ENCODE measurements around the gene HTR6.
A peak's percentile ranks its signal among the peaks of the same experiment; 100 is the strongest.

HTR6 gene

DNA sequence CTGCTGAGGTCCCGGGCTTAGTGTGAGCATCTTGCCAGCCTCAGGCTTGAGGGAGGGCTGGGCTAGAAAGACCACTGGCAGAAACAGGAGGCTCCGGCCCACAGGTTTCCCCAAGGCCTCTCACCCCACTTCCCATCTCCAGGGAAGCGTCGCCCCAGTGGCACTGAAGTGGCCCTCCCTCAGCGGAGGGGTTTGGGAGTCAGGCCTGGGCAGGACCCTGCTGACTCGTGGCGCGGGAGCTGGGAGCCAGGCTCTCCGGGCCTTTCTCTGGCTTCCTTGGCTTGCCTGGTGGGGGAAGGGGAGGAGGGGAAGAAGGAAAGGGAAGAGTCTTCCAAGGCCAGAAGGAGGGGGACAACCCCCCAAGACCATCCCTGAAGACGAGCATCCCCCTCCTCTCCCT is 7.2 kb upstream of the HTR6 start:
- DNase-seq, result no peak

DNA sequence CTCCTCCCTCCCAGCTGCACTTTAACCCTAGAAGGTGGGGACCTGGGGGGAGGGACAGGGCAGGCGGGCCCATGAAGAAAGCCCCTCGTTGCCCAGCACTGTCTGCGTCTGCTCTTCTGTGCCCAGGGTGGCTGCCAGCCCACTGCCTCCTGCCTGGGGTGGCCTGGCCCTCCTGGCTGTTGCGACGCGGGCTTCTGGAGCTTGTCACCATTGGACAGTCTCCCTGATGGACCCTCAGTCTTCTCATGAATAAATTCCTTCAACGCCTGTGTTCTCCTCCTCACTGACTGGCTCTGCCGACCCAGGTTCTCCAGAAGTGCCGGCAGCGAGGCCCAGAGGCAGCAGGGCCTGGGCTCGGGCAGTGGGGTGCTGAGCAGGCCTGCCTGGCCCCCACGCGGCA is 6.5 kb upstream of the HTR6 start:
- DNase-seq, result no peak

DNA sequence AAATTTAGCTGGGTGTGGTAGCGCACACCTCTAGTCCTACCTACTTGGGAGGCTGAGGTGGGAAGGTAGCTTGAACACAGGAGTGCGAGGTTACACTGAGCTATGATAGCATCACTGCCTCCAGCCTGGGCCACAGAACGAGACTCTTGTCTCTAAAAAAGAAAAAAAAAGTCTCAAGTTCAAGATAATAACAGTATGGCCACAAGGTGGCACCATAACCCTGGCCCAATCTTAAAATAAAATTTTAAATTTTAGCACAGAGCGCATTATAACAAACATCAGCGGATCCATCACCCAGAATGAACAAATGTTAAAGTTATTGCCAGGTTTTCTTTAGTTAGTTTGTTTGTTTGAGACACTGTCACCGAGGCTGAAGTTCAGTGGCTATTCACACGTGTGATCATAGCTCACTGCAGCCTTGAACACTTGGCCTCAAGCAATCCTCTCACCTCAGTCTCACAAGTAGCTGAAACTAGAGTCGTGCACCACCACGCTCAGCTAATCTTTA is 2.9 kb upstream of the HTR6 start:
- DNase-seq, result no peak

DNA sequence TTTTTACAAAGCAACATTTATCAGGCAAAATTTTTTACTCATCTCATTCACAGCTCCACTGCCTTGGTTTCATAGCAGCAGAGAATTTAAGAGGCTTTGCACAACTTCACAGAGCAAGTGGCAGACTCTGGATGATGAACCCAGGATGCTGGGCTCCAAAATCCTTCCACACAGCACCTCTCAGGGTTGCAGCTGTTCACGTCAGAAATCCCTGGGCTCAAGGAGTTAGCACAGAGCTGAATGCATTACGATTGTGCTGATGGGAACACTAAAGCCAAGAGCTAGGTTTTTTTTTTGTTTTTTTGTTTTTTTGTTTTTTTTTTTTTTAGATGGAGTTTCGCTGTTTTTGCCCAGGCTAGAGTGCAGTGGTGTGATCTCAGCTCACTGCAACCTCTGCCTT is 2.4 kb upstream of the HTR6 start:
- DNase-seq, result no peak

DNA sequence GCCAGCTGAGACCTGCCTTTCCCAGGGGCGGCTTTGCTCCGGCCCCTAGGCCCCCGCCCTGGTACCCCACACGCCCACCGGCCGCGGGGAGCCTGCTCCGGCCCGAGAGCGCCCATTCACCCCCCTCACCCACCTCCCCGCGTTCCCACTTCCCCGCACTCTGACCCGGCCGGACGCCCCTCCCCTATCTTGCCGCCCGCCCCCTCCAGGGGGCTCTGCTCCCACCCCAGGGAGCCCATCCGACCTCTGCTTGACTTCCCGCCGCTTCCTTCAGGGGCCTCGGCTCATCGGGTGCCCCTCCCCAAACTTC is 466 bp downstream of the HTR6 start:
- no peak for DNase-seq

DNA sequence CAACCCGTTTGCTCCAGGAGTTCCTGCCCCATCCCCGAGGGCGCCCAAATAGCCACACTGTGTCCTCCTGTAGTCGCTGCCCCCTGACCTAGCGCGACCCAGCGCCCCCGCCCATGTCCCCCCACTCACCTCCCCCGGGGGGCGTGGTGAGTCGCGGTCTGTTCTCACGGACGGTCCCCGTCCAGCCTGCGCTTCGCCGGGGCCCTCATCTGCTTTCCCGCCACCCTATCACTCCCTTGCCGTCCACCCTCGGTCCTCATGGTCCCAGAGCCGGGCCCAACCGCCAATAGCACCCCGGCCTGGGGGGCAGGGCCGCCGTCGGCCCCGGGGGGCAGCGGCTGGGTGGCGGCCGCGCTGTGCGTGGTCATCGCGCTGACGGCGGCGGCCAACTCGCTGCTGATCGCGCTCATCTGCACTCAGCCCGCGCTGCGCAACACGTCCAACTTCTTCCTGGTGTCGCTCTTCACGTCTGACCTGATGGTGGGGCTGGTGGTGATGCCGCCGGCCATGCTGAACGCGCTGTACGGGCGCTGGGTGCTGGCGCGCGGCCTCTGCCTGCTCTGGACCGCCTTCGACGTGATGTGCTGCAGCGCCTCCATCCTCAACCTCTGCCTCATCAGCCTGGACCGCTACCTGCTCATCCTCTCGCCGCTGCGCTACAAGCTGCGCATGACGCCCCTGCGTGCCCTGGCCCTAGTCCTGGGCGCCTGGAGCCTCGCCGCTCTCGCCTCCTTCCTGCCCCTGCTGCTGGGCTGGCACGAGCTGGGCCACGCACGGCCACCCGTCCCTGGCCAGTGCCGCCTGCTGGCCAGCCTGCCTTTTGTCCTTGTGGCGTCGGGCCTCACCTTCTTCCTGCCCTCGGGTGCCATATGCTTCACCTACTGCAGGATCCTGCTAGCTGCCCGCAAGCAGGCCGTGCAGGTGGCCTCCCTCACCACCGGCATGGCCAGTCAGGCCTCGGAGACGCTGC is 1.1 kb downstream of the HTR6 start:
- DNase-seq, result no peak

DNA sequence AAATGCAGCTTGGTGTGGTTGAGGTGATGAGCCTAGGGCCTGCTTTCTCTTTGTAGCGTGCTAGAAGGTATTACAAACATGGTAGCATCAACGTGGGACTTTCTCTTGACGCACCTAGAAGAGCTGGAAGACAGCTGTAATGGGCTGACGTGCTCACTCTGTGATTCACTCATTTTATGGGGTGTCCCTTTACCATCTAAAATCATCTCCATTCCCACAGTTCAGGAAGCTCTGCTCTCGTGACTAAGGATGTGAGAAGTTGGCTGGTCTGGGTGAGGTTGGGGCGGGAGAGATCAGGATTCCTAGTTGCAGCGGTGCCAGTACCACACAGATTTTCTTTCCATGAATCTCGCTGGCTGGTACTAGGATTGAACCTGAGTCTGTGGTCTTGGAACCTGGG is 4.2 kb downstream of the HTR6 start:
- DNase-seq, result no peak

DNA sequence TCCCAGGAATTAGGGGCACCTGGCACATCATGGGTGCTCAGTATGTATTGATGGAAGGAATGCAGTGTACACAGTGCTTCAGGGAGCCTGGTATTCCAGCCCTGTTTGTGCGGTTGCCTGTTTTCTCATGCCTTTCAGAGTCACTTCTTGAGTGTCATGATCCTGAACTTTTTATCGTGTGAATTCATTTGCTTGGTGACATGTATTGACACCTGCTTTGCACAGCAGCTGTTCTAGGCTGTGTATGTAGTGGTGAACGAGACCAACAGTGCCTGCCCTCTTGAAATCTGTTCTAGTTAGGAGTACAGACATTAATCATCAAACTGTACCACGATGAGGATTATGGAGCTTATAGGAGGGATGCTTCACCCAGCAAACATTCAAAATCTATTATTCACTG is 6.1 kb downstream of the HTR6 start:
- no peak for DNase-seq

DNA sequence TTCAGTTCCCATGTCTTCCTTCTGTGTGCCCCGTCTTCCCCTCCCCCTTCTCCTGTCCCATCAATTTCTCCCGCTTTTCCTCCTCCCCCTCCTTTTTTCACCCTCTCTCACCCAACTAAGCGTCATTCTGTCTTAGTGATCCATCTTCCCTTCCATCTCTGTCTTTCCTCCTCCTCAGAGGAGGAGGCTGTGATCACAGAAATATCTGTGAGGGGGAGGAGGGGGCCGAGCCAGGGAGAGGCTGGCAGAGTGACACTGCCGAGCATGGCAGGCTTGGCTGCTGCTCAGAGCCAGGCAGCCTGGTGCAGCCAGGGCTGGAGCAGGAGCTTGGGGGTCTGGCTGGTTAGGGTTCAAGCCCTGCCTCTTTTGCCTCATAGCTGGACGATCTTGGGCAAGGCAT is 7.6 kb downstream of the HTR6 start:
- DNase-seq, result no peak

DNA sequence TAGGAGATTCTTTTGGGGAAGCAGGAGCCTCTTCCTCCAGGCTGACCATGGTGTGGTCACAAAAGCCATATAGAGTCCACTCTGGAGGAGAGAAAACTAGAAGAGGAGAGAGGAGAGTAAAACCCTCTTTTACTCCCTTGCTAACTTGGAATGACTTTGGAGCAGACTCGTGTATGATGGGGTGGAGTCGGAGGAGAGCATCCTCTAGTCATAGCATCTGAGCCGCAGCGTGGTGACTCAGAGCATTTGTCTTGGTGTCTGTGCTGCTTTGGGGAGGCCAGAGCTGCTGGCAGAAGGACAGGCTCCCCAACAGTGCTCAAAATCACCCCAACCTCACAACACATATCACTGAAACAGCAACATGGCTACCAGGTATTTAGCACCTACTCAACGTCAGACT is 11.1 kb downstream of the HTR6 start:
- DNase-seq, result no peak

DNA sequence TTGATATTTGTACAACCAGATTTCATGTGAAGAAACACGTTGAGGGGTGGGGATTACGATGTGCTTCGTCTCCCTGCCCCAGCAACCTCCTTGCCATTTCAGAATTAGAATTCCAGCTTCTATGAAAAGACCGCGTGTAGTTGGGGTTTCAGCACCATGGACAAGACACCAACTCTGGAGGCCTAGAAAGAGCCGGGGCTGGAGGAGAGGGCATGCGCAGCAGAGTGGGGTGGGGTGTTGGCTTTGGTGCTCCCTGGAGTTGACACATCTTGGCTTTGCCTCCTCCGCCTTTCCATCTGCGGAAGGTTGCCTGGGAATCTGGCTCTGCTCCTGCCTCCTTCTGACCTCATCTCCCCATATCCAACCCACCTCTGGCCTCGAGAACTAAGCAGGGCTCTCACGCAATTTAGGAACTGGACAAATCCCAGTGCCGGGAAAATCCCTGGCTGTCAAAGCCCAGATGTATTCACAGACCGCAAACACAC is 11.8 kb downstream of the HTR6 start:
- DNase-seq, result no peak

DNA sequence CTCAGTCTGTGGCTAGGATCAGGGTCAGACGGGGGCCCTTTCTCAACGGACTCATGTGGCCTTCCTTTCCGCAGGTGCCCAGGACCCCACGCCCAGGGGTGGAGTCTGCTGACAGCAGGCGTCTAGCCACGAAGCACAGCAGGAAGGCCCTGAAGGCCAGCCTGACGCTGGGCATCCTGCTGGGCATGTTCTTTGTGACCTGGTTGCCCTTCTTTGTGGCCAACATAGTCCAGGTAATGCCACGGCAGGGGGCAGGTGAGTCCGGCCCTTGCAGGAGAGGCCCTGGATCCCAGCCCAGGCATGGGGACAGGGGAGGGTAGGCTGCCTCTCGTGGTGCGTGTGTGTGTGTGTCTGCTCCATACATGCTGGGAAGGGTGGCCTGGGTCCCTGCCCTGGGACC is 13.8 kb downstream of the HTR6 start:
- no peak for DNase-seq

DNA sequence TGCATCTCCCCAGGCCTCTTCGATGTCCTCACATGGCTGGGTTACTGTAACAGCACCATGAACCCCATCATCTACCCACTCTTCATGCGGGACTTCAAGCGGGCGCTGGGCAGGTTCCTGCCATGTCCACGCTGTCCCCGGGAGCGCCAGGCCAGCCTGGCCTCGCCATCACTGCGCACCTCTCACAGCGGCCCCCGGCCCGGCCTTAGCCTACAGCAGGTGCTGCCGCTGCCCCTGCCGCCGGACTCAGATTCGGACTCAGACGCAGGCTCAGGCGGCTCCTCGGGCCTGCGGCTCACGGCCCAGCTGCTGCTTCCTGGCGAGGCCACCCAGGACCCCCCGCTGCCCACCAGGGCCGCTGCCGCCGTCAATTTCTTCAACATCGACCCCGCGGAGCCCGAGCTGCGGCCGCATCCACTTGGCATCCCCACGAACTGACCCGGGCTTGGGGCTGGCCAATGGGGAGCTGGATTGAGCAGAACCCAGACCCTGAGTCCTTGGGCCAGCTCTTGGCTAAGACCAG is 14.3 kb downstream of the HTR6 start:
- DNase-seq, result no peak

DNA sequence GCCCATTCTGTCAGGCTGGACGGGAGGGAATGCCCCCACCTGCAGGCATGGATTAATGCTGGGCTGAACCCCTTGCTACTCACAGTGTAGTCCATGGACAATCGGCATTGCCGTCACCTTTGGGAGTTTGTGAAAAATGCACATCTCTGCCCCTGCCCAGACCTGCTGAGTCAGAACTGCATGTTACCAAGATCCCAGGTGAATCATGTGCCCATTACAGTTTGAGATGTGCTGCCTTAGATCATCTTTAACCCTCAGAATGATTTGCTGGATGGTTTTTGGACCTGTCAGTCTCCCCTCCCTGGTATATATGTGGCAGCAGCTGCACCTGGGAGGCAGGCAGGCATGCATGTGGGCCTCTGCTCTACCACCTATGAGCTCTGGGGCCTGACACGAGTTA is 15.0 kb downstream of the HTR6 start:
- DNase-seq, result no peak

DNA sequence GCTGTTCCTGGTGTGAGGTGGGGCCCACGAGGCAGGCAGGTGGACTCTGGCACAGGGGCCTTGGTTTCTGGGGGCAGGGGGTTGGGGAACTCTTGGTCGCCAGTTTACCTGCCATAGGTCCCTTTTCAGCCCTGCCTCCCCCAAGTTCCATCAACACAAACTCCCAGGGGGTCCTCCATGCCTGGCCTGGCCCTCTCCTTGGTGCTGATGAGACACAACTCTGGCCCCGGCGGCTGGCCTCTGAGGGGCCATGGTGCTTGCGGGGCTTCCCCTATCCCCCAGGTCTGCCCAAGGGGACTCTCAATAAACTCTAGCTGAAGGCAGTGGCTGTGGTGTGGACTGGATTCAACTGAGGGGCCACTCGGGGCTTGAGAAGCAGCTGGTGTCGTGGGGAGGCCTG is 16.0 kb downstream of the HTR6 start:
- DNase-seq, result no peak

DNA sequence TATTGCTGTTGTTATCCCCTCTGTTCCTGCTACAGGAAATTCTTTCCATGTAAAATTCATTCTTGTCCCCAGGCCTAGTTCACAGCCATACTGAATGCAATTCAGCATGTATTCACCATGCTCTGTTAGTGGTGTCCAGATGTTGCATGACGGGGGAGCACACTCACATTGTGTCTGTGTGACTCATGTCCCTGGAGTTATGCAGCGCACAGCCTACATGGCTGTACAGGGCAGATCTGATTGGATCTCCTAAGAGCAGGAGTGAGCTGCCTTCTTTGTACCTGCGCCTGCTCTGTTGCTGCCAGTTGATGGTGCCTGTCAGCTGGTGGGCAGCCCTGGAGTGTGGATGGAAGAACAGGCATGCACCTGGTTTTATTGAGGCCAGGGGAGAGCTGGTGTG is 17.6 kb downstream of the HTR6 start:
- DNase-seq, result no peak

DNA sequence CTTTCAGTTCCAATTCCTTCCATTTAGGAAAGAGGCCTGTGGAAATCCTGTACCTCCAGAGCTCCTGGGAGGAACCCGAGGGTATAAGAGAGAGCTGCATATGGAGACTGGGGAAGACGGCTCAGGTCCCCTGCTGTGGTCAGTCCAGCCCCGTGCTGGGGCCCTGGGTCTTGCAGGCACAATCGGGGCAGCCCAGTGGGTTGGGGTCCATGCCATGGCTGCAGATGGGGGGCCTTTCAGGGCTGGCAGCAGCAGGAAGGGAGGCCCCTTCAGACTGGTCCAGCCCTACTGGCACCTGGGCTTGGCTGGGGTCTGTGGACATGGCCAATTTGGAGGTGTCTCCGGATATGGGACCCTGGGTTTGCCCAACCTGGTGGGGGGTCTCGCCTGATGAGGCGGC is 18.2 kb downstream of the HTR6 start:
- DNase-seq, result no peak

DNA sequence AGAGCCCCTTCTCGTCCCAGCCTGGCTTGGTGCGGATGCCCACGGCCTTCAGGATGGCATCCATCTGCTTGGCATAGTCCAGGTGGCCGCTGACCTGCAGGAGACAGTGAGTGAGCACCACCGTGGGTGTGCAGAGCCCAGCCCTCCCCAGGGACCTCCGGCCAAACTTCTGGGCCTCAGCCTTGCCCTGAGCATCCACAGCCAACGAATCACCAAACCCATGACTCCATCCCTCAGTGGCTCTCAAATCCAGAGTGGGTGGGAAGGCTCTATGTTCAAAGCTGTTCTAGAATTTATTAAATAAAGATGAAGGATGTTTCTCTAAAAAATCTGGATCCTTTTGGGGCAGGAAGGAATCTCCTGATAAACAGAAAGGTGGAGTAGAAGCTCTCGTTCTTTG is 18.7 kb downstream of the HTR6 start:
- no peak for DNase-seq

DNA sequence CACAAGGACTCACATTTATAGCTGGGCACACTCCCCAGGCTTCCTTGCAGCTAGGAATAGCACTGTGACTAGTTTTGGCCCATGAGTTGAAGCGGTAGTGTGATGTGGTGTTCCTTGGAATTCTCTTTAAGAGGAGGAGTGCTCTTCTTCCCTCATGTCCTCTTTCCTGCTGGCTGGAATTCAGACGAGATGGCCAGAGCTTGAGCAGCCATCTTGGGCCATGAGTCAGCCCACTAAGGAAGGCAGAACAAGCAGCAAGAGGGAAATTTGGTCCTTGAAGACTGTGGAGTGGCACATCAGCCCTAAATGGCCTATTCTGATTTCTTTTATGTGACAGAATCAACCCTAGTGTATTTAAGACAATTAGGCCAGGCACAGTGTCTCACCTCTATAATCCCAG is 20.0 kb downstream of the HTR6 start:
- no peak for DNase-seq

DNA sequence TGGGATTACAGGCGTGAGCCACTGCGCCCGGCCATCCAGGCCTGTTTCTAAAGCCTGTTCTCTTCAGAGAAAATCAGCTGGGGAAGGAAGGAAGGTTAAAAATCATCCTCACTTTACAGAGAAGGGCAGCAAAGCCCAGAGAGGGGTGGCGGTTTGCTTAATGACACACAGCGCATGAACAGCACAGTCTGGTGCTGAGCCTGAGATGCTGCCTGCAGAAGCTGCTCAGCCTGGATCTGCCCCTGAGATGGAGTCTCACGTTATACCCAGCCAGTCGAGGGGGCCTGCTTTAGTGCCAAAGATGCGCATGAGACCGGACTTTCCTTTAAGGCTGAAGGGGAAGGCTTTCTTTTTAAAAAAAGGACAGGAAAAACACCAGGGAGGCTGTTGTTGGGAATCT is 21.3 kb downstream of the HTR6 start:
- DNase-seq, result no peak

DNA sequence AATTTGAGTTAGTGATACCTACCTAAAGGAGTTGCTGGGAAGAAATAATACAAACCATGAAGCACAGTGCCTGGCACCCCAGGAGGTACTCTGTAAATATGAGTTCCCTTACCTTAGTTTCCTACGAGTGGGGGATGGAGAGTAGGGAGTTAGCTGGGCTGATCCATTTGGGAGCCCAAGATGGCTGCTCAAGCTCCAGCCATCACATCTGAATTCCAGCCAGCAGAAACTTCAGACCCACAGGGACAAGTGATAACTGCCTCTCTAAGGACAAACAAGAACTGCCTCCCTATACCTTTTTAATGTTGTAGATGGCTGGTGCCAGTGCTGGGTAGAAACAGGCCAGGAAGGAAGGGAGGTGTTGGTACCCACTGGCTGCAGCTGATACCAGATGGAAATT is 22.7 kb downstream of the HTR6 start:
- no peak for DNase-seq

DNA sequence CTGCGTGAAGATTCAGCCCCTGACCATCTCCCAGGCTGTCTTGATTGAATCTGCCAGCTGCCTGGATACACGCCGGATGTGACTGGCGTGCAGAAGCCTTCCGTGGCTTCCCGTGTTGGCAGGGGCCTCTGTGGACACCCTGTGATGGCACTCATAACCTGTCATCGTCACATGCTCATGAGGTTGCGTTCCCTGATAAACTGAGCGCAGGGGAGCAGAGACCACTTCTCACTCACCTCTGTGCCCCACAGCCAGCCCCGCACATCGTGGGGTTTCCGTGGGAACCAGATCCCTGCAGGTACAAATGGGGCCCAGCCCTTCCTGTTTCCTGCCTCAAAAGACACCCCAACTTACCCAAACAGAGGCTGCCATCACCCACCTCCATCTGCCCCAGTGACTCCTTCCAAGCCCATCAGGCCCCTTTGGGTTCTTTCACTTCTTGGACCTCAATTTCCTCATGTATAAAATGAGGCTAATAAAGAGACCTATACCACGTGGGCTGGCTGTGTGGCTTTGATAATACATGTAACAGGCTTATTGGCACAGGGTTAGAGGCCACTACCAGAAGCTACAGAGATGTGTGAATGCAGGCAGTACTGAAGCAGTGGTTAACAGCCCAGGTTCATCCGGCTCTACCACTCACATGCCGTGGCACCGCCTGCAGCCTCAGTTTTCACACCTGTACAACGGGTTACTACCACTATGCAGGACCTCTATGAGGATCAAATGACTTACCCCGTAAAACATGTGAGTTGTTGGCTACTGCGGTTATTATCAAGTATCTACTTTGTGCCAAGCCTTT is 23.6 kb downstream of the HTR6 start:
- peak; percentile 26 for DNase-seq

DNA sequence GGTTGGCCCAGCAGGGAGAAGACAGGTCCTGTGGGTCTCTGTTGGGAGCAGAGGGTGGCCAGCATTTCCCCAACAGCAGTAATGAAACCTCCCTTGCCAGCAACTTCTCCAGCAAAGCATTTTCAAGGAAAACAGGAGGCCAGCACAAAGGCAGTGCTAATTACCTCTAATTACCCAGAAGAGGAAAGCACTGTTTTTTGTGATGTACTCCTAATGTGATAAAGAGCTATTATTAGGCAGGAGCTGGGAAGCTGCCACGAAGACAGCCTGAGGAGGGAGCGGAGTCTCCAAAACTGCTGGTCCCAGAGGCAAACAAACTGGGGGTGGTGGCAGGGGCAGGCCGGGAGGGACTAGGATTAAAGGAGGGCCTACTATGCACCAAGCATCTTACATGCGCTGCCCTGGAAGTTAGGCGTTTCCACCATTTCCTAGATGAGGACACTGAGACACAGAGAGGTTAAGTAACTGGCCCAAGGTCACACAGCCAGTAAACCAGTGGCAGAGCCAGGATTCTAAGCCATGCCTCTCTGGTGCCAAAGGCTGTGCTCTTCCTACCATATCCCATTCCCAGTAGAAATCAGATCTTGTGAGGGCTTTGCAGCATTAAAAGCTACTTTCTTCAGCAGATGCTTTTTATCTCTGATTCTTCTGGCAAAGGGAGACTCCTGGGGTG is 24.5 kb downstream of the HTR6 start:
- DNase-seq, result no peak

All from stimulated activated CD4-positive, alpha-beta T cell treated with anti-CD3 and anti-CD28 coated beads, Interleukin-1b, Interleukin-23, amount 100 ng/mL, for 48 hours (primary cell).